ENCODE data around the gene VPS52. TPM values are rescaled to one million over a fixed set of nuclear protein-coding genes. Genes with fewer than 3 reads are reported as not detected.

The VPS52 gene
- total and polyA plus RNA-seq, 2 donors (not counting 1 experiment from before 2014, with no cell fraction given): 100 to 144 TPM

- intact Hi-C loops (cut with micrococcal nuclease): loop anchor here (2.0 to 10.0 kb wide), 2 partner anchors 17 to 1235 kb away; partner anchors contain the start of genes COL11A2 and DXO
- no peak overlapping the region for H3K4me2 ChIP-seq (replicated peaks; ENCODE audit: low read depth, low read length, poor library complexity, severe bottlenecking)
- peaks cover 0 to 8% (median 0%) of the 10 kb centered on the region in 3 donors for H3K9me3 ChIP-seq (ENCODE audit: control extremely low read depth in 1 of 3, control insufficient read depth in 2 of 3, insufficient read depth in 1 of 3, low read length in 2 of 3)
- H3K27ac ChIP-seq (ENCODE audit: low read length in 2 of 2): no peak overlapping the region
- no peak overlapping the region for H3K4me3 ChIP-seq (ENCODE audit: control extremely low read depth in 1 of 5, extremely low read depth in 1 of 5, insufficient read depth in 1 of 5, low read depth in 2 of 5, low read length in 4 of 5)
- WGBS (ENCODE audit: insufficient coverage): 96% methylated on average over 10 of the region's 10 CpGs
- H3K4me1 ChIP-seq (ENCODE audit: control insufficient read depth in 2 of 2, insufficient read depth in 2 of 2, low read length in 2 of 2): peaks cover 30 to 39% of the 10 kb centered on the region in 2 donors
- Mint-ChIP-seq H3K27ac (no peak overlapping the region), H3K27me3 (peaks cover 20% of the 10 kb centered on the region), H3K4me1 (peaks cover 40% of the 10 kb centered on the region), H3K9me3 (ENCODE audit: insufficient read depth) (no peaks in the 10 kb centered on the region), H3K4me3 (peak overlapping the region; percentile 88)
- H3K36me3 ChIP-seq (replicated peaks in 1 of 2; ENCODE audit: control extremely low read depth in 1 of 2, control insufficient read depth in 1 of 2, extremely low read depth in 1 of 2, insufficient read depth in 2 of 2, low read length in 1 of 2): peaks cover 0 to 20% of the 10 kb centered on the region in 2 experiments
- CTCF ChIA-PET: interaction anchor here (1.2 to 3.0 kb wide), 3 partner anchors 13 to 193 kb away, joined by 3 to 14 read pairs (median 3); no protein-coding TSS in a partner anchor
- no peak for DNase-seq
- H3K9ac ChIP-seq (ENCODE audit: low read length): no peak overlapping the region
- H3K27me3 ChIP-seq (replicated peaks in 1 of 4; ENCODE audit: control extremely low read depth in 1 of 4, control insufficient read depth in 3 of 4, insufficient read depth in 4 of 4, low read length in 3 of 4): peaks cover 0 to 24% (median 11%) of the 10 kb centered on the region in 4 experiments
- H4K20me1 ChIP-seq (ENCODE audit: control insufficient read depth, insufficient read depth, low read length, poor library complexity, severe bottlenecking): no peaks in the 10 kb centered on the region
- no peak overlapping the region for H2AFZ ChIP-seq (ENCODE audit: insufficient read depth, low read depth, low read length, poor library complexity, severe bottlenecking)
- no peak for TF ChIP-seq EZH2 (IDR thresholded peaks at IDR 0.05; ENCODE audit: borderline replicate concordance, insufficient read depth, low read depth, low read length, poor library complexity, severe bottlenecking)
- TF ChIP-seq, protein P1, sequence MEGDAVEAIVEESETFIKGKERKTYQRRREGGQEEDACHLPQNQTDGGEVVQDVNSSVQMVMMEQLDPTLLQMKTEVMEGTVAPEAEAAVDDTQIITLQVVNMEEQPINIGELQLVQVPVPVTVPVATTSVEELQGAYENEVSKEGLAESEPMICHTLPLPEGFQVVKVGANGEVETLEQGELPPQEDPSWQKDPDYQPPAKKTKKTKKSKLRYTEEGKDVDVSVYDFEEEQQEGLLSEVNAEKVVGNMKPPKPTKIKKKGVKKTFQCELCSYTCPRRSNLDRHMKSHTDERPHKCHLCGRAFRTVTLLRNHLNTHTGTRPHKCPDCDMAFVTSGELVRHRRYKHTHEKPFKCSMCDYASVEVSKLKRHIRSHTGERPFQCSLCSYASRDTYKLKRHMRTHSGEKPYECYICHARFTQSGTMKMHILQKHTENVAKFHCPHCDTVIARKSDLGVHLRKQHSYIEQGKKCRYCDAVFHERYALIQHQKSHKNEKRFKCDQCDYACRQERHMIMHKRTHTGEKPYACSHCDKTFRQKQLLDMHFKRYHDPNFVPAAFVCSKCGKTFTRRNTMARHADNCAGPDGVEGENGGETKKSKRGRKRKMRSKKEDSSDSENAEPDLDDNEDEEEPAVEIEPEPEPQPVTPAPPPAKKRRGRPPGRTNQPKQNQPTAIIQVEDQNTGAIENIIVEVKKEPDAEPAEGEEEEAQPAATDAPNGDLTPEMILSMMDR (IDR thresholded peaks at IDR 0.05): no peak
- H3K79me2 ChIP-seq (ENCODE audit: control insufficient read depth, insufficient read depth, low read length): peaks cover 12% of the 10 kb centered on the region
- ATAC-seq (ENCODE audit: low read depth): no peak
- POLR2A ChIA-PET: interaction anchor here (0.7 to 1.6 kb wide), 2 partner anchors 10 to 201 kb away, joined by 3 to 5 read pairs; no protein-coding TSS in a partner anchor
These were observed 61.8 kb downstream of the VPS52 start for GRCh38 chr6:33209856-33210255.

Data from B cell (primary cell).